Endothelial cell of umbilical vein (primary cell): ENCODE data around the gene KRT77.

Source experiments
- CTCF ChIP-seq, 2 donors: IDR thresholded peaks; 1 replicate in 1 of 2; 2 replicates in 1 of 2; pipeline ENCODE4 v1.5.1; 2011; ENCODE audit warnings: low read length in 2 of 2, mild to moderate bottlenecking in 2 of 2, moderate library complexity in 2 of 2, control low read depth in 1 of 2, inconsistent platforms in 1 of 2, low read depth in 1 of 2; ENCODE audit not compliant: insufficient read depth in 1 of 2; ENCODE audit errors: extremely low read depth in 1 of 2
- POLR2A ChIP-seq: IDR thresholded peaks from 2 replicates; pipeline ENCODE4 v1.6.1; 2012; ENCODE audit warnings: low read depth, mild to moderate bottlenecking, control low read depth, low read length

- TF ChIP-seq CTCF (IDR thresholded peaks at IDR 0.05; ENCODE audit: extremely low read depth in 1 of 2, insufficient read depth in 1 of 2, low read depth in 1 of 2, low read length in 2 of 2) (no peak), POLR2A (no peak)
Measured at GRCh38 chr12:52641468-52641867, 61.9 kb downstream of the KRT77 start.
